Stimulated activated CD4-positive, alpha-beta T cell treated with anti-CD3 and anti-CD28 coated beads, Interleukin-12 subunit alpha, Interleukin-12 subunit beta, amount 100 ng/mL, for 4 hours (primary cell): ENCODE results near the gene ADAMTSL1.

Source experiments
- DNase-seq: peaks from one replicate; pipeline ENCODE4 v3.0.0-alpha.2; 2020

Gene ADAMTSL1

GRCh38 chr9:18707061-18707461, 233.1 kb downstream of the ADAMTSL1 start:
- DNase-seq, result no peak

- DNase-seq, result no peak
Measured at GRCh38 chr9:18707489-18708205, 233.7 kb downstream of the ADAMTSL1 start.

GRCh38 chr9:18708429-18708828, 234.5 kb downstream of the ADAMTSL1 start:
- no peak for DNase-seq

GRCh38 chr9:18710065-18710464, 236.1 kb downstream of the ADAMTSL1 start:
- DNase-seq, result no peak

- DNase-seq, result no peak
Measured at GRCh38 chr9:18717759-18718158, 243.8 kb downstream of the ADAMTSL1 start.

DNA sequence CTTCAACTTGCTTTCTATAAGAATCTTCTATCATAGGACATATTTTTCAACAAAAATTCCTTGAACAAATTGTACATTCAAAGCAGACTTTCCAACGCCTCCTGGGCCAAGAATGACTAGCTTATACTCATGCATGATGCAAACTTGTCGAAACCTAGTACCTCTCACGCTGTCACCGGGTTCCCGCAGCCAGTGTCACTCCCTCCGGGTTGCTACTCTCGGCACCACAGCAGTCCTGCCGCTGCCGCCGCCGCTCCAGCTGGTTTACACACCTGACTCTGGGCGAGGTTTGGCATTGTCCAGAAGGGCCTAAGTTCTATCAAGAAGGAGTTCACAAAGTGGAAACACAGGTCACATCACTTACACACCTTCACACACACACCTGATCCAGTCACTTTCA, 244.4 kb downstream of the ADAMTSL1 start:
- DNase-seq, result no peak

DNA sequence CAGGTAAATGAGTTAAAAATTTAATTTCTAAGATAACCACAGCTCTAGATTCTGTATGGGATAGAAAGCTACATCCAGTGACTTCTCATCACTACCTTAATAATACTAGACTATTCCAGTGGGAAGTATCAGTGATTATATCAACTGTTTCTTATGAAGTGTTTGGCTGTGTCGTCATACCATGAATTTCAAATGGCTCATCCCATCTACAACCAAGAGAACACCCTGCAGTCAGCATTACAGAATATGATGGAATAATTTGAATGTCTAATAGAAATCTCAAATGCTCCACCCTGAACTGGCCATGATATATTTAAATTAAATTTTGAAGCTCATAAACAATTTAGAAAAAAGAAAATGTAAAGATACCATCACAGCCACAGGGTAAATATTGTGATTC, 245.0 kb downstream of the ADAMTSL1 start:
- no peak for DNase-seq

DNA sequence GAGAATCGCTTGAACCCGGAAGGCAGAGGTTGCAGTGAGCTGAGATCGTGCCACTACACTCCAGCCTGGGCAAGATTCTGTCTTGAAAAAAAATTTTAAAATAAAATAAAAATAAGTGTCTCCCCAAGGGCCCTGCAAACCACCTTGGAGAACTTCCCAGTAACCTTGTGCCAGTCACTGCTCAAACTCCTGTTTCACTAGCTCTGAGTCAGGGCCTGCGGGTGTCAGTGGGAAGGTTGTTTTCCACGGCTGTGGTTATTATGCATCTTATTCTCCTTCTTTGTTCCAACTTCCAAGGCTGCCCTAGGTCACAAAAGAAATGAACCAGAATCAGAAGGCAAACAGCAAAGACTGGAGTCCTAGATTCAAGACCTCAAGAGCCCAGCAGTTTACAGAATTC, 246.7 kb downstream of the ADAMTSL1 start:
- DNase-seq, result no peak

DNA sequence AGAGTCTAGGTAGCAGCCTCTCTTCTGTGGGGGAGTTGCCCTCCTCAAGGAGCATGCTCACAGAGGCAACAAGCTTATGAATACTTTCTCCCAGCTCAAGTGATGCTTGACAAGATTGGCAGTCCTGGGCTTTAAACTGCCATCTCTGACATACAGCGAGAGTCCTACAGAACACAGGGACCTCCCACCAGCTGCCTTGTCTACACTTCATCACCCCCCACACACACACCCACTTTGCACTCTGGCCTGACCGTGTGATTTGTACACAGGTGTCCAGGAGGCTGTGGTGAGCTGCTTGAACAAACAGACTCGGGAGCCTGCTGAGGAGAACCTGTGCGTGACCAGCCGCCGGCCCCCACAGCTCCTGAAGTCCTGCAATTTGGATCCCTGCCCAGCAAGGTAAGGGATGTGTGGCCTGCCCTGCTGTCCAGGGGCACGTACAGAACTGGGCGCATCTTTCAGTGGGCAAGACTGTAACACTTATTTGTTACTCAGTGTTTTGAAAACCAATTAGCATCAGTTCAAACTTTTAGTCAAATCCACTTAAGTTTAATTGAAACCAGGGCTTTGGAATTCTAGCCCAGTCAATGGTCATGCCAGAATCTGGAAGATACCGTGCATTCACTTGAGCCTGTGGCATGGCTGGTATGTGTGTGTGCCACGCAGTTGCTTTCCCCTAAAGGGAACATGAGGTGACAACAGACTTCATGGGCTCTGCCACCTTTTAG, 247.5 kb downstream of the ADAMTSL1 start:
- DNase-seq, result no peak

GRCh38 chr9:18721995-18722310, 248.0 kb downstream of the ADAMTSL1 start:
- DNase-seq, result no peak

- DNase-seq, result no peak
Measured at GRCh38 chr9:18722882-18723281, 248.9 kb downstream of the ADAMTSL1 start.

- no peak for DNase-seq
Measured at GRCh38 chr9:18723366-18723765, 249.4 kb downstream of the ADAMTSL1 start.

- DNase-seq, result no peak
Measured at GRCh38 chr9:18726546-18726945, 252.6 kb downstream of the ADAMTSL1 start.

DNA sequence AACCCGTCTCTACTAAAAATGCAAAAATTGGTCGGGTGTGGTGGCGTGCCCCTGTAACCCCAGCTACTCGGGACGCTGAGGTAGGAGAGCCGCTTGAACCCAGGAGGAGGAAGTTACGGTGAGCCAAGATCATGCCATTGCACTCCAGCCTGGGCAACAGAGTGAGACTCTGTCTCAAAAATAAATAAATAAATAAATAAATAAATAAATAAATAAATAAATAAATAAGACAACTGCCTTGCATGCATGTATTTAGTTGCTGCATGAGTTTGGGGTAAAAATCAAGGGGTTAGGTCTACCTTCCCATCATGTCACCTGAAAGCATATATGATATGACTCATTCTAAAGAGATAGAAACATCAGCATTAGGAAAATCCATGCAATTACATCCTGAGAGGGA, 254.0 kb downstream of the ADAMTSL1 start:
- DNase-seq, result no peak

- no peak for DNase-seq
Measured at GRCh38 chr9:18728642-18729041, 254.7 kb downstream of the ADAMTSL1 start.

GRCh38 chr9:18730241-18730640, 256.3 kb downstream of the ADAMTSL1 start:
- DNase-seq, result no peak

DNA sequence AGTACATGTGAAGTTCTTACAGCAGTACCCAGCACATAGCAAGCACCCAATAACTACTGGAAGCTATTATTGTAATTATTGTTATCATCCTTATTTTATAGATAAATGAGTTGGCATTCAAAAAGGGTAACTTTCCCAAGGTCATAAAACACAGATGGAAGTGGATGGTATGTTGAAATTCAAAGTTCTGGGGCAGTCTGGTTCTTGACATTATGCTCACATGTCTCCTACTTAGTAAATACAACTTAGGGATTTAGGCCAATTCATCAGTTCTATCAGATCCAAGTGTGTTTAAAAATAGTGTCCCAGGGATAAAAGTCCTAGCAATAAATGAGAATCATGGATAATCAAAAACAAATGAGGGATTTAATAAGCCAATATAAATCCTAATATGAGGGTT, 265.2 kb downstream of the ADAMTSL1 start:
- no peak for DNase-seq

GRCh38 chr9:18739641-18740318, 265.8 kb downstream of the ADAMTSL1 start:
- DNase-seq, result no peak

GRCh38 chr9:18741359-18741758, 267.4 kb downstream of the ADAMTSL1 start:
- no peak for DNase-seq

GRCh38 chr9:18741945-18742344, 268.0 kb downstream of the ADAMTSL1 start:
- no peak for DNase-seq

- DNase-seq, result no peak
Measured at GRCh38 chr9:18743421-18743820, 269.5 kb downstream of the ADAMTSL1 start.

GRCh38 chr9:18743971-18744370, 270.0 kb downstream of the ADAMTSL1 start:
- no peak for DNase-seq

DNA sequence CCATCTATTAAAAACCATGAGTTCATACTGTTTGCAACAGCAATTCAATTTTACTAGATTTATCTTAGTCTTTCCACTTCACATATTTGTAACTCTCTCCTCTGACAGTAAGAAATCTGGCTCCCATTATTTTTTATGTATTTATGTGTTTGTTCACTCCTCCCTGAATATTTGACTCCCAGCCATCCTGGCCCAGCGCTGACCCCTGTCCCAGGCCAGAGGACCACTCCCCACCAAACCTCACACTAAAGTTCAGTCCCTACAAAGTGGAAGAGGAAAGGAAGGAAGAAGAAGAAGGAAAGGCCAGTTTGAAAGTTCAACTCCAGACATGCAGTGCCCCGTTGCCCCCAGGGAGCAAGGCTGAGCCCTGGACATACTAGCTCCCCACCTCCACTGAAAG, 271.8 kb downstream of the ADAMTSL1 start:
- DNase-seq, result no peak

DNA sequence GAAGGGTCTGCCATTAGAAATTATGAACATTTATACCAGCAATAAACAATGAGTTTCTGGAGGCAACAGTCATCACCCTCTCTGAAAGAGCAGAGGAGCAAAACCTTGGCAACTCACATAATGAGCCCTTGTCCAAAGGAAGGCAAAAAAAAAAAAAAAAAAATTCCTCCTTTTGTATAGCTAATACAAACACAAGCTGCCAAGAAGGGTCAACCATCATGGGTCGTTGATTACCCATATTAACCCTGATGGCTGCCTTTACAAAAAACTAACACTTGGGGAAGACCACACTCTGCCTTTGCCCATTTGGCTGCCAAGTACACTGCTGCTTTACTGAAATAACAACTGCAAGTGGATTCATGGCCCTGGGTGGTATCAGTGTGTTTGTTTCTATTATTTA, 272.7 kb downstream of the ADAMTSL1 start:
- no peak for DNase-seq
